K562 (cell line): ENCODE results near the gene ARAP1. TPM values are rescaled to one million over a fixed set of nuclear protein-coding genes. Genes with fewer than 3 reads are reported as not detected.
A peak's percentile ranks its signal among the peaks of the same experiment; 100 is the strongest.

Experiments used
- FOXK1 ChIP-seq: sonication (generic); formaldehyde crosslinking; IDR thresholded peaks from 2 replicates; pipeline ENCODE4 v1.8.0; 2022; ENCODE audit warnings: missing genetic modification reagents, mild to moderate bottlenecking, borderline replicate concordance
- GABPB2 ChIP-seq: fragments of 250-450 bp; sonication (Bioruptor Pico); conservative IDR thresholded peaks from 2 replicates; pipeline ENCODE4 v1.5.1; 2021; ENCODE audit warnings: mild to moderate bottlenecking
- MCM3 ChIP-seq: fragments of 450-650 bp; IDR thresholded peaks from 2 replicates; pipeline ENCODE4 v1.6.1; 2016
- MGA ChIP-seq: fragments of 450-650 bp; IDR thresholded peaks from 2 replicates; pipeline ENCODE4 v1.6.1; 2016; ENCODE audit warnings: mild to moderate bottlenecking, moderate library complexity
- ZBTB40 ChIP-seq, 2 experiments: fragments of 450-650 bp in 1 of 2; sonication (generic) in 1 of 2; formaldehyde crosslinking in 1 of 2; IDR thresholded peaks; 2 replicates each; pipeline versions ENCODE4 v1.7.1 to v1.9.0; 2016 to 2022; ENCODE audit warnings: inconsistent platforms in 1 of 2, mild to moderate bottlenecking in 1 of 2, missing genetic modification reagents in 1 of 2
- polyA plus RNA-seq, 8 experiments: library from polyadenylated mRNA; depleted of rRNA in 4 of 8; stranded (reverse) in 5 of 8; unstranded in 3 of 8; fragments of >200 nt; fragmentation: Nextera tagmentation in 2 of 8; fragmentation: Illumina TruSeq in 1 of 8; extraction: Ambion mirVana in 2 of 8; extraction: Trizol in 1 of 8; gene quantifications; 2 replicates each; pipeline versions ENCODE4 v1.2.1 to v1.2.3, GENCODE V29; 2011 to 2014; ENCODE audit warnings: inconsistent platforms in 1 of 8, missing spikeins in 1 of 8
- total RNA-seq, 7 experiments: library from RNA; depleted of rRNA in 6 of 7; stranded (reverse); fragments of >200 nt in 6 of 7; fragmentation: Illumina TruSeq in 2 of 7; extraction: Trizol in 2 of 7; gene quantifications; 2 replicates each; pipeline versions ENCODE4 v1.2.1 to v1.2.3, GENCODE V29; 2011 to 2021; ENCODE audit warnings: low replicate concordance in 1 of 7

ARAP1 gene
- total and polyA plus RNA-seq, 9 of the 15 experiments (the other 6 are each of a cell fraction or from before 2014, with no cell fraction given) = 0.23 to 67.0 (median 24.6) TPM

GRCh38 chr11:72787216-72788104 is 35.3 kb upstream of the ARAP1 start (continued):
- TF ChIP-seq MGA = peak; percentile 90
- no peak for TF ChIP-seq FOXK1
- no peak for TF ChIP-seq GABPB2 (CRISPR knock-in tag)
- peak; percentile 35; the same call in 1 of the 2 replicates for TF ChIP-seq ZBTB40 (IDR thresholded peaks at IDR 0.05)
- no peak for TF ChIP-seq ZBTB40 (CRISPR knock-in tag; IDR thresholded peaks at IDR 0.05)
- no peak for TF ChIP-seq MCM3
